H1 (cell line): ENCODE results near the gene ATP6V0A1. TPM values are rescaled to one million over a fixed set of nuclear protein-coding genes. Genes with fewer than 3 reads are reported as not detected.

Experiments
- HDAC2 ChIP-seq, 2 experiments: fragments of 300-600 bp in 1 of 2; sonication (generic) in 1 of 2; IDR thresholded peaks; 2 replicates each; pipeline ENCODE4 v1.6.1; 2011 to 2012; ENCODE audit warnings: low read depth in 2 of 2, low read length in 2 of 2, mild to moderate bottlenecking in 2 of 2, moderate library complexity in 2 of 2, borderline replicate concordance in 1 of 2, inconsistent platforms in 1 of 2
- RFX5 ChIP-seq: IDR thresholded peaks from 2 replicates; pipeline ENCODE4 v1.6.1; 2011; ENCODE audit warnings: low read depth, low read length, improper control_type of control experiment, borderline replicate concordance
- SP1 ChIP-seq: IDR thresholded peaks from 2 replicates; pipeline ENCODE4 v1.6.1; 2011; ENCODE audit warnings: low read depth, low read length
- SP2 ChIP-seq: IDR thresholded peaks from 2 replicates; pipeline ENCODE4 v1.6.1; 2012; ENCODE audit warnings: mild to moderate bottlenecking, low read length, inconsistent platforms
- polyA plus RNA-seq, 7 experiments: library from polyadenylated mRNA; depleted of rRNA in 3 of 7; stranded (reverse) in 5 of 7; unstranded in 2 of 7; fragments of >200 nt in 5 of 7; fragments of 200-250 nt in 2 of 7; gene quantifications; 1 replicate in 5 of 7; 2 replicates in 1 of 7; 4 replicates in 1 of 7; pipeline versions ENCODE4 v1.2.1 to v1.2.3, GENCODE V29; 2011 to 2013; ENCODE audit warnings: missing spikeins in 2 of 7, mixed read lengths in 2 of 7
- total RNA-seq: library from RNA; stranded (reverse); fragmentation: NEBNext Ultra II Directional; extraction: Animal tissue kit (Norgen Biotek cat#: 25700); gene quantifications from 2 replicates; pipeline ENCODE4 v1.2.1, GENCODE V29; 2021

ATP6V0A1 gene
- total and polyA plus RNA-seq, 2 of the 8 experiments (the other 6 are each of a cell fraction or from before 2014, with no cell fraction given) = 55.3 to 63.4 TPM

DNA sequence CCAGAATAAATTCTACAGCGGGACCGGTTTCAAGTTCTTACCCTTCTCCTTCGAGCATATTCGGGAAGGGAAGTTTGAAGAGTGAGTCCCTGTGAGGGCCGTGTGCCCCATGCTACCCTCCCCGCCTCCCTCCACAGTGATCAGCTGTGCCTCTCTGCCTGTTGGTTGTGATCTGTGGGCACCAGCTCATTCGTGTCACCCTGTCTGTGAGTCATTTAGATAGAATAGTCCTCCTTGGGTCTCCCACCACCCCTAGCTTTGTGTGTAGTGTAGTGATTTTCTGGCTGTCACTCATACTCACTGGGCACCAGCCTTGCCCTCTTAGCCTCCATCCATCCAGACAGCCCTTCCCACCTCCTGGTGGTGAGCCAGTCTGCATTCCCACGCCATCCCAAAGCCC lies 62.4 kb downstream of the ATP6V0A1 start (continued):
- TF ChIP-seq RFX5 (no peak), HDAC2 (IDR thresholded peaks at IDR 0.05; ENCODE audit: borderline replicate concordance in 1 of 2, low read depth in 2 of 2, low read length in 2 of 2) (no peak), SP2 (no peak), SP1 (no peak)
